ENCODE data around the gene SMIM9. TPM values are rescaled to one million over a fixed set of nuclear protein-coding genes. Genes with fewer than 3 reads are reported as not detected.

The SMIM9 gene
- total RNA-seq, 1 donor from 2014 or later: not detected

DNA sequence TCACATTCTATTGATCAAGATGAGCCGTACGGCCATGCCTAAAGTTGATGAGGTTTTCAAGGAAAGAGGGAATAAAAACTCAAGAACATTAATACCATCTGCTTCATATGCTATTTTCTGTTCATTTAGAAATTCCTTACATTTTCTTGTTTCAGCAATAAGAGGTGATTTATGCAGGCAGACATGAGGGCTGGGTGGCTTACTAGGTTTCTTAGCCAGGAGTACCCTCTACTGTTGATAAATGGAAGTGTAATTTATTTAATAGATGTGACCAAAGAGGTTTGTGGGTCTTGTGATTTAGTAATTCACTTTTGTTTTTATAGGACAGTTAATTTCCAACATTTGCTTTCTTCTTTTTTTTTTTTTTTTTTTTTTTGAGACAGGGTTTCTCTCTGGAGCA is 6.4 kb upstream of the SMIM9 start:
- intact Hi-C loops (cut with DNase I): no loop called here
- Histone ChIP-seq H3K9me3 (no peaks in the 10 kb centered on the region), H3K27ac (no peak overlapping the region), H3K27me3 (no peaks in the 10 kb centered on the region), H3K4me3 (no peak overlapping the region), H3K4me1 (no peaks in the 10 kb centered on the region), H3K36me3 (no peaks in the 10 kb centered on the region)
- DNase-seq (no peak), ATAC-seq (peak; percentile 73)
- TF ChIP-seq CTCF (IDR thresholded peaks at IDR 0.05): peak; percentile 51

DNA sequence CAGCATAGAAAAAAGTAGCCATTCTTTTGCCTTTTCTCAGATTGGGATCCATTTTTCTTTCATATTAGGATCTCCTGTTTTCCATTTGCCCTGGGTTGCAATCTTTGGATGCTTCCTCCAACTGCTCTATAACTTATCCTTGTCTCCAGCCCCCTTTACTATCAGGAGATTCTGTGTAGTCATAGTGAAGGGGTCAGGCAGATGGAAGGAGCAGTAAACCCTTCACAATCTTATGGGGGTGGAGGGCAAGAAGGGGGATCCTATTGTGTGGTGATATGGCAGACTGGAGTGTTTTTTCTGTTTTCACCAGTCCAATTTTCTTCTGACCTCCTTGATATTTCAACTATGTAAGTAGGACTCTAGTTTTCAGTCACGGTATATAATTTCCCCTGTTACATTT is 1.7 kb upstream of the SMIM9 start:
- Histone ChIP-seq H3K9me3 (no peaks in the 10 kb centered on the region), H3K27ac (no peak overlapping the region), H3K4me1 (no peaks in the 10 kb centered on the region), H3K36me3 (no peaks in the 10 kb centered on the region), H3K27me3 (no peaks in the 10 kb centered on the region), H3K4me3 (no peak overlapping the region)
- intact Hi-C loops (cut with DNase I): no loop called here
- DNase-seq (no peak), ATAC-seq (no peak)
- TF ChIP-seq CTCF (IDR thresholded peaks at IDR 0.05): no peak

DNA sequence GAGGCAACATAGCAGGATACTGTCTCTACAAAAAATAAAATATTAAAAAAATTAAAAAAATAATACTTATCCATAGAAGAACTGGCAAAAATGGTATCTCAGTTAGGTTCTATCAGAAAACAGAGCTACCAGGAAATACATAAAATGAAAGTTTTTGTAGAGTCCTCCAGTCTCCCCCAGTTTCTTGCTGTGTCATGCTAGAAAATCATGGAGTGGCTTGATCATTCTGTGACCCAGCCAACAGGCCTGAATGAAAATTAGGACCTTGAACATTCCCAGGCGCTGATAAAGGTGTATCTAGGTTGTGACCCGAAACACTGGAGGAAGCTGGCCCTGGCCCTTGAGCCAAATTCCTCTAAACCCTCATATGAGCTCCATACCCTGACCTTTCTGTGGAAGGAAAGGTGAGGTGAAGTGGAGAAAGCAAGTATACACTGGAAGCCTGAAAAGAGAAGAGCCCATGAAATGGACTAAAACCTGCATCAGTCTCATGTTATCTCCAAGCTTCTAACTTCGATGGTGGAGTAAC is 652 bp downstream of the SMIM9 start:
- intact Hi-C loops (cut with DNase I): no loop called here
- ATAC-seq: no peak
- Histone ChIP-seq H3K4me1 (no peaks in the 10 kb centered on the region), H3K4me3 (no peak overlapping the region), H3K9me3 (no peaks in the 10 kb centered on the region), H3K27me3 (no peaks in the 10 kb centered on the region), H3K36me3 (no peaks in the 10 kb centered on the region), H3K27ac (no peak overlapping the region)
- no peak for DNase-seq
- TF ChIP-seq CTCF (IDR thresholded peaks at IDR 0.05): no peak

DNA sequence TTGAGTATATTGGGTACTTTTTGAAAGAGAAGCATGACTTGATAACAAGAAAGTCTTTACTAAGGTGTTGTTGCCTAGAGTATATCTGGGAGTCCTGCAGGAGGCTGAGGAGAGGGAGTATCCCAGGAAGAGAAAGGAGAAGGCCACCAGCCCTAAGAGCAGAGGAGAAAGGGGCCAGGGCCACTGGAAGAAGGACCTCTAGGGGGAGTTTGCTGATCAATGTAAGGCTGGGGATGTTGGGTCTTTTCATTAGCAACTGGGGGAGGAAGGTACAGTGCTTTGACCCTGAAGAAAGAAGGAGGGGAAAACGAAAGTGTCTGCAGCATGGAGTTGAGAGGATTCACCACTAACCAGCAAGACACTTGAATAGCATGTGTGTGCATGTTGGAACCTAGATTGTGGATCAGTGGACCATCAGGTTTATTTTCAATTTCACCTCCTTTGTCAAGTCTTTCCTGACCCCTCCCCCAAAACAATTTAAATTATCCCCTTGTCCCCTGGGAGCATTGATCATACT is 4.5 kb downstream of the SMIM9 start:
- TF ChIP-seq CTCF (IDR thresholded peaks at IDR 0.05): no peak
- no peak for ATAC-seq
- H3K36me3 ChIP-seq: no peaks in the 10 kb centered on the region

DNA sequence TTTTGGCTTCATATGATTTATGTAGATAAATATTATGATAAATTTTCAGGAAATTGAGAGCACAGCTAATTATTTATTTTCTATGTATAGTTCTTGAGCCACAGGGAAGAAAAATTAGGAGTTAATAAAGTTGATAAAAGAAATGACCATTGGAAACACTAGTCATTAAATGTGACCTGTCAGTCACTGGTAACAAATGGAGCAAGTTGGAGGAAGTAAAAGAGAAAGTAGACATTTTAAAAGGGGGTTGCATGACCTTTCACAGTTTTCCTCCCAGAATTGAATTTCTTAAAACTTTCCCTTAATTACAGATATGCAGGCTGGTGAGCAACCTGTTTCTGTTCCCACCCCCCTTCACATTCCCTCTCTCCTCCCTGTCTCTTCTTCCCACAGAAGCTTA is 5.3 kb downstream of the SMIM9 start:
- Histone ChIP-seq H3K4me1 (no peaks in the 10 kb centered on the region), H3K9me3 (no peaks in the 10 kb centered on the region), H3K36me3 (no peaks in the 10 kb centered on the region), H3K27me3 (no peaks in the 10 kb centered on the region), H3K27ac (no peak overlapping the region), H3K4me3 (no peak overlapping the region)
- intact Hi-C loops (cut with DNase I): no loop called here
- no peak for TF ChIP-seq CTCF (IDR thresholded peaks at IDR 0.05)
- DNase-seq: no peak
- no peak for ATAC-seq

More for the DNA sequence above, 4.5 kb downstream of the SMIM9 start:
- no peak for DNase-seq
- intact Hi-C loops (cut with DNase I): no loop called here
- Histone ChIP-seq H3K4me3 (no peak overlapping the region), H3K27me3 (no peaks in the 10 kb centered on the region), H3K27ac (no peak overlapping the region), H3K9me3 (no peaks in the 10 kb centered on the region), H3K4me1 (no peaks in the 10 kb centered on the region)

DNA sequence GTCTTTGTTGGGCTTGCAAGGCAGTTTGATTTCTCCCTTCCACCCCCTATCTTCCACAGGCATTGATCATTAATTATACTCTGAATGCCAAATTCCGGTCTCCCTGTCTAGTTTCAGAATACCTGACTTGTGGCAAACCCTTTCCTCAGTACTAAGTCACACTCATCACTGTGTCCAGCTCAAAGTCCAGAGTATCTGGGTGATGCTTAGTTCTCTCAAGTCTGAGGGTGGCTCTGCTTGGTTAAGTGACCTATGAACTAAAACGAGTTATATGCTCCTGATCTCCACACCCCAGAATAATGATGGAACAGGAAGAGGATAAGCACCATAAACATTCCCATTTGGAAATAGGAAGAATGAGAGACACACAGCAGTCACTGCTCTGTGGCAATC is 6.5 kb downstream of the SMIM9 start:
- ATAC-seq (no peak), DNase-seq (no peak)
- no peaks in the 10 kb centered on the region for H3K4me1 ChIP-seq
- no peak for TF ChIP-seq CTCF (IDR thresholded peaks at IDR 0.05)
- no peak overlapping the region for H3K27ac ChIP-seq
- no peak overlapping the region for H3K4me3 ChIP-seq
- no peaks in the 10 kb centered on the region for H3K36me3 ChIP-seq
- intact Hi-C loops (cut with DNase I): no loop called here
- H3K9me3 ChIP-seq: no peaks in the 10 kb centered on the region
- H3K27me3 ChIP-seq: no peaks in the 10 kb centered on the region

All from upper lobe of right lung (tissue), 1 donor.